ENCODE results near the gene ARHGEF19.

The ARHGEF19 gene

GRCh38 chr1:16164213-16165072 lies 48.0 kb downstream of the ARHGEF19 start (continued):
- peak; percentile 93 for TF ChIP-seq ZNF239 (tag by site-specific recombination; IDR thresholded peaks at IDR 0.05)
- TF ChIP-seq SP2 (tag by site-specific recombination; IDR thresholded peaks at IDR 0.05): peak; percentile 70
- TF ChIP-seq EGR2 (tag by site-specific recombination; IDR thresholded peaks at IDR 0.05; ENCODE audit: low read depth): 0 out of 2 replicates have a peak, but pooled peaks have one; percentile 17
- no peak for TF ChIP-seq ZNF16 (tag by site-specific recombination; IDR thresholded peaks at IDR 0.05; ENCODE audit: low read depth)
- TF ChIP-seq ZNF132 (tag by site-specific recombination; IDR thresholded peaks at IDR 0.05; ENCODE audit: borderline replicate concordance): no peak
- peak; percentile 99 for TF ChIP-seq KLF17 (tag by site-specific recombination; IDR thresholded peaks at IDR 0.05)
- peak; percentile 81 for TF ChIP-seq ZNF692 (tag by site-specific recombination; IDR thresholded peaks at IDR 0.05)
- TF ChIP-seq ZNF449 (tag by site-specific recombination; IDR thresholded peaks at IDR 0.05): no peak
- TF ChIP-seq ZNF10 (tag by site-specific recombination; IDR thresholded peaks at IDR 0.05): peak; percentile 97
- TF ChIP-seq ZSCAN18 (tag by site-specific recombination; IDR thresholded peaks at IDR 0.05): no peak
- TF ChIP-seq ZNF391 (tag by site-specific recombination; IDR thresholded peaks at IDR 0.05; ENCODE audit: borderline replicate concordance, low read depth): peak; percentile 21; the same call in 1 of the 2 replicates
- TF ChIP-seq HOXD13 (CRISPR knock-in tag; IDR thresholded peaks at IDR 0.05; ENCODE audit: borderline replicate concordance): no peak
- TF ChIP-seq REST (tag by site-specific recombination; IDR thresholded peaks at IDR 0.05): no peak
- TF ChIP-seq ZNF394 (tag by site-specific recombination; IDR thresholded peaks at IDR 0.05; ENCODE audit: borderline replicate concordance): no peak
- TF ChIP-seq ZNF544 (tag by site-specific recombination; IDR thresholded peaks at IDR 0.05): no peak
- TF ChIP-seq ZNF423 (tag by site-specific recombination; IDR thresholded peaks at IDR 0.05): no peak
- TF ChIP-seq TRIM28 (IDR thresholded peaks at IDR 0.05; ENCODE audit: borderline replicate concordance, low read length): peak; percentile 38; the same call in 1 of the 2 replicates
- TF ChIP-seq ZNF292 (tag by site-specific recombination; IDR thresholded peaks at IDR 0.05; ENCODE audit: borderline replicate concordance, low read depth): no peak
- peak; percentile 66 for TF ChIP-seq ZXDB (tag by site-specific recombination; IDR thresholded peaks at IDR 0.05)
- TF ChIP-seq ZNF555 (tag by site-specific recombination; conservative IDR thresholded peaks at IDR 0.05): no peak
- TF ChIP-seq ZNF19 (tag by site-specific recombination; IDR thresholded peaks at IDR 0.05; ENCODE audit: low read depth): no peak
- TF ChIP-seq ZBTB48 (tag by site-specific recombination; IDR thresholded peaks at IDR 0.05): peak; percentile 73
- peak; percentile 77 for TF ChIP-seq KLF9 (tag by site-specific recombination; IDR thresholded peaks at IDR 0.05; ENCODE audit: low read depth)
- TF ChIP-seq ZNF398 (tag by site-specific recombination; IDR thresholded peaks at IDR 0.05): peak; percentile 87
- no peak; the same call in 1 of the 2 replicates for TF ChIP-seq ZNF146 (tag by site-specific recombination; IDR thresholded peaks at IDR 0.05)
- TF ChIP-seq YY1 (tag by site-specific recombination; IDR thresholded peaks at IDR 0.05): no peak
- no peak for TF ChIP-seq ZNF350 (tag by site-specific recombination; IDR thresholded peaks at IDR 0.05)

Measured in HEK293 (cell line).